Smooth muscle cell (in vitro differentiated cells): ENCODE data around the gene TSPEAR. TPM values are rescaled to one million over a fixed set of nuclear protein-coding genes. Genes with fewer than 3 reads are reported as not detected.
A peak's percentile ranks its signal among the peaks of the same experiment; 100 is the strongest.
"Not testable (repeated sequence)": the region's sequence is repeated elsewhere in the genome, so short reads cannot be mapped to it uniquely, and the experiment has no call there.

ENCODE experiments used
- DNase-seq: peaks from one replicate; lab custom pipeline; 2025; ENCODE audit not compliant: unreplicated experiment; lab: John Stamatoyannopoulos, UW
- H2AFZ ChIP-seq: fragments of 200-600 bp; sonication (generic); 2 replicates; pipeline ENCODE4 v1.6.0; 2016; ENCODE audit warnings: antibody characterized with exemption, low read depth, mild to moderate bottlenecking
- H3F3A ChIP-seq: fragments of 200-600 bp; sonication (generic); 2 replicates; pipeline ENCODE4 v1.6.0; 2017; ENCODE audit warnings: antibody characterized with exemption, low read depth
- H3K27ac ChIP-seq: fragments of 200-600 bp; sonication (generic); 2 replicates; pipeline ENCODE4 v1.5.1; 2016; ENCODE audit warnings: low read depth, mild to moderate bottlenecking
- H3K27me3 ChIP-seq: fragments of 200-600 bp; sonication (generic); 2 replicates; pipeline ENCODE4 v1.6.1; 2016; ENCODE audit warnings: low read depth, mild to moderate bottlenecking
- H3K36me3 ChIP-seq: fragments of 200-600 bp; sonication (generic); 2 replicates; pipeline ENCODE4 v1.5.1; 2016; ENCODE audit warnings: low read depth
- H3K4me1 ChIP-seq: fragments of 200-600 bp; sonication (generic); 2 replicates; pipeline ENCODE4 v1.5.1; 2016; ENCODE audit warnings: low read depth
- H3K4me2 ChIP-seq: fragments of 200-600 bp; sonication (generic); 2 replicates; pipeline ENCODE4 v1.6.0; 2016; ENCODE audit warnings: mild to moderate bottlenecking
- H3K4me3 ChIP-seq: fragments of 200-600 bp; sonication (generic); 2 replicates; pipeline ENCODE4 v1.5.1; 2016; ENCODE audit warnings: mild to moderate bottlenecking
- H3K79me2 ChIP-seq: fragments of 200-600 bp; sonication (generic); 2 replicates; pipeline ENCODE4 v1.6.0; 2016; ENCODE audit warnings: low read depth, mild to moderate bottlenecking
- H3K9ac ChIP-seq: fragments of 200-600 bp; sonication (generic); 2 replicates; pipeline ENCODE4 v1.6.0; 2016; ENCODE audit warnings: low read depth
- H3K9me3 ChIP-seq: fragments of 200-600 bp; sonication (generic); replicated peaks from 2 replicates; pipeline ENCODE4 v1.5.1; 2016; ENCODE audit warnings: low read depth
- H4K20me1 ChIP-seq: fragments of 200-600 bp; sonication (generic); 2 replicates; pipeline ENCODE4 v1.6.0; 2016; ENCODE audit warnings: low read depth
- CTCF ChIP-seq: fragments of 200-600 bp; sonication (generic); IDR thresholded peaks from 2 replicates; pipeline ENCODE4 v1.5.1; 2017; ENCODE audit warnings: borderline replicate concordance, mild to moderate bottlenecking, antibody characterized with exemption; ENCODE audit not compliant: insufficient read depth, poor library complexity, severe bottlenecking
- WGBS: methylation state at CpG from one replicate; pipeline ENCODE4 v1.1.7; 2016; ENCODE audit warnings: low lambda C conversion rate; 5-methylcytosine and 5-hydroxymethylcytosine counted together
- polyA plus RNA-seq: library from polyadenylated mRNA; unstranded; fragments of >200 nt; fragmentation: Nextera tagmentation; extraction: Ambion mirVana; gene quantifications from 2 replicates; pipeline ENCODE4 v1.2.1, GENCODE V29; 2016
- total RNA-seq: library from RNA; depleted of rRNA; stranded (reverse); fragments of >200 nt; gene quantifications from 2 replicates; pipeline ENCODE4 v1.2.3, GENCODE V29; 2014

TSPEAR gene
- total and polyA plus RNA-seq, 2 experiments from 2014 or later: 0.71 TPM; not detected in 1

GRCh38 chr21:44699502-44700001 lies 11.8 kb downstream of the TSPEAR start:
- Histone ChIP-seq H4K20me1 (no peaks in the 10 kb centered on the region), H3K4me2 (no peak overlapping the region), H3K27ac (no peak overlapping the region), H3F3A (no peaks in the 10 kb centered on the region), H3K27me3 (peaks cover 15% of the 10 kb centered on the region), H3K9ac (no peak overlapping the region), H2AFZ (no peak overlapping the region), H3K4me1 (peaks cover 14% of the 10 kb centered on the region), H3K36me3 (no peaks in the 10 kb centered on the region), H3K9me3 (no peaks in the 10 kb centered on the region), H3K4me3 (no peak overlapping the region), H3K79me2 (no peaks in the 10 kb centered on the region)
- TF ChIP-seq CTCF: no peak
- DNase-seq: no peak
- WGBS: 78% methylated on average over 17 of the region's 17 CpGs

GRCh38 chr21:44697811-44698734 lies 13.3 kb downstream of the TSPEAR start:
- 35% methylated on average over 26 of the region's 35 CpGs for WGBS
- Histone ChIP-seq H3K79me2 (no peaks in the 10 kb centered on the region), H3K27me3 (peaks cover under 1% of the 10 kb centered on the region), H3K4me2 (peak overlapping the region; percentile 34), H3F3A (no peaks in the 10 kb centered on the region), H3K4me1 (peaks cover 14% of the 10 kb centered on the region), H3K9ac (no peak overlapping the region), H3K27ac (peak overlapping the region; percentile 35), H3K4me3 (no peak overlapping the region), H3K9me3 (no peaks in the 10 kb centered on the region), H2AFZ (no peak overlapping the region), H4K20me1 (no peaks in the 10 kb centered on the region), H3K36me3 (no peaks in the 10 kb centered on the region)
- no peak for TF ChIP-seq CTCF
- DNase-seq: no peak

- H3K27me3 ChIP-seq, H4K20me1 ChIP-seq, H3F3A ChIP-seq, H2AFZ ChIP-seq, H3K4me3 ChIP-seq, H3K9me3 ChIP-seq, H3K9ac ChIP-seq, H3K79me2 ChIP-seq, DNase-seq, H3K36me3 ChIP-seq: not testable (repeated sequence)
- 62% methylated on average over 17 of the region's 21 CpGs for WGBS
- peak within 1 kb of the TSS; percentile 34 for H3K4me2 ChIP-seq
- H3K4me1 ChIP-seq: peaks cover 14% of the 10 kb centered on the region
- peak within 1 kb of the TSS; percentile 35 for H3K27ac ChIP-seq
Observed at GRCh38 chr21:44697172-44697810, 14.1 kb downstream of the TSPEAR start, which contains the start of gene KRTAP10-12. TSS of gene KRTAP10-12 (plus strand) at chr21:44697172. CDS start at chr21:44697202, 30 bp downstream.

- H4K20me1 ChIP-seq: no peaks in the 10 kb centered on the region
- no peak for DNase-seq
- peaks cover 14% of the 10 kb centered on the region for H3K4me1 ChIP-seq
- H3K27ac ChIP-seq: no peak overlapping the region
- H3K79me2 ChIP-seq: no peaks in the 10 kb centered on the region
- no peak overlapping the region for H3K4me2 ChIP-seq
- no peak overlapping the region for H3K9ac ChIP-seq
- no peaks in the 10 kb centered on the region for H3K27me3 ChIP-seq
- 84% methylated on average over 10 of the region's 10 CpGs for WGBS
- H3F3A ChIP-seq: peaks cover 12% of the 10 kb centered on the region
- no peak overlapping the region for H3K4me3 ChIP-seq
- TF ChIP-seq CTCF: no peak
- no peaks in the 10 kb centered on the region for H3K9me3 ChIP-seq
- no peaks in the 10 kb centered on the region for H3K36me3 ChIP-seq
- no peak overlapping the region for H2AFZ ChIP-seq
Observed at GRCh38 chr21:44696572-44696971, 14.8 kb downstream of the TSPEAR start.
